ENCODE data around the gene DICER1.

- TF ChIP-seq, protein P1, sequence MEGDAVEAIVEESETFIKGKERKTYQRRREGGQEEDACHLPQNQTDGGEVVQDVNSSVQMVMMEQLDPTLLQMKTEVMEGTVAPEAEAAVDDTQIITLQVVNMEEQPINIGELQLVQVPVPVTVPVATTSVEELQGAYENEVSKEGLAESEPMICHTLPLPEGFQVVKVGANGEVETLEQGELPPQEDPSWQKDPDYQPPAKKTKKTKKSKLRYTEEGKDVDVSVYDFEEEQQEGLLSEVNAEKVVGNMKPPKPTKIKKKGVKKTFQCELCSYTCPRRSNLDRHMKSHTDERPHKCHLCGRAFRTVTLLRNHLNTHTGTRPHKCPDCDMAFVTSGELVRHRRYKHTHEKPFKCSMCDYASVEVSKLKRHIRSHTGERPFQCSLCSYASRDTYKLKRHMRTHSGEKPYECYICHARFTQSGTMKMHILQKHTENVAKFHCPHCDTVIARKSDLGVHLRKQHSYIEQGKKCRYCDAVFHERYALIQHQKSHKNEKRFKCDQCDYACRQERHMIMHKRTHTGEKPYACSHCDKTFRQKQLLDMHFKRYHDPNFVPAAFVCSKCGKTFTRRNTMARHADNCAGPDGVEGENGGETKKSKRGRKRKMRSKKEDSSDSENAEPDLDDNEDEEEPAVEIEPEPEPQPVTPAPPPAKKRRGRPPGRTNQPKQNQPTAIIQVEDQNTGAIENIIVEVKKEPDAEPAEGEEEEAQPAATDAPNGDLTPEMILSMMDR (IDR thresholded peaks at IDR 0.05) = no peak
- no peak for TF ChIP-seq ZFX (IDR thresholded peaks at IDR 0.05; ENCODE audit: borderline replicate concordance)
Measured at GRCh38 chr14:95167177-95167576, 9.8 kb upstream of the DICER1 start.
